HG03045 (cell line): ENCODE results near the gene POU2F1.

Experiments
- ATAC-seq: cut with Tn5 transposase; IDR thresholded peaks from one replicate; pipeline ENCODE4 v1.9.1; 2021; ENCODE audit warnings: mild to moderate bottlenecking, moderate library complexity; ENCODE audit not compliant: unreplicated experiment

The POU2F1 gene

GRCh38 chr1:167360120-167360519 is 139.4 kb downstream of the POU2F1 start:
- no peak for ATAC-seq

- no peak for ATAC-seq
These were observed 142.0 kb downstream of the POU2F1 start for GRCh38 chr1:167362638-167363037.

GRCh38 chr1:167364826-167365225 is 144.1 kb downstream of the POU2F1 start:
- no peak for ATAC-seq

GRCh38 chr1:167365360-167365759 is 144.7 kb downstream of the POU2F1 start:
- ATAC-seq, result no peak

GRCh38 chr1:167367705-167368104 is 147.0 kb downstream of the POU2F1 start:
- ATAC-seq, result no peak

- ATAC-seq, result no peak
These were observed 148.5 kb downstream of the POU2F1 start for GRCh38 chr1:167369175-167369574.

- ATAC-seq, result no peak
These were observed 149.2 kb downstream of the POU2F1 start for GRCh38 chr1:167369933-167370332.

GRCh38 chr1:167371030-167371429 is 150.3 kb downstream of the POU2F1 start:
- no peak for ATAC-seq

GRCh38 chr1:167373398-167373797 is 152.7 kb downstream of the POU2F1 start:
- no peak for ATAC-seq

GRCh38 chr1:167373986-167374385 is 153.3 kb downstream of the POU2F1 start:
- no peak for ATAC-seq

GRCh38 chr1:167375949-167376348 is 155.3 kb downstream of the POU2F1 start:
- no peak for ATAC-seq

GRCh38 chr1:167387251-167387910 is 166.7 kb downstream of the POU2F1 start:
- ATAC-seq, result no peak

- ATAC-seq, result no peak
These were observed 168.3 kb downstream of the POU2F1 start for GRCh38 chr1:167388976-167389375.

GRCh38 chr1:167392200-167392696 is 171.6 kb downstream of the POU2F1 start:
- ATAC-seq, result no peak

- no peak for ATAC-seq
These were observed 179.8 kb downstream of the POU2F1 start for GRCh38 chr1:167400359-167400953.

GRCh38 chr1:167401260-167401873 is 180.7 kb downstream of the POU2F1 start:
- no peak for ATAC-seq

GRCh38 chr1:167404161-167404888 is 183.6 kb downstream of the POU2F1 start:
- no peak for ATAC-seq

- ATAC-seq, result no peak
These were observed 184.2 kb downstream of the POU2F1 start for GRCh38 chr1:167404908-167405307.

- no peak for ATAC-seq
These were observed 187.7 kb downstream of the POU2F1 start for GRCh38 chr1:167408355-167408754.

- ATAC-seq, result no peak
These were observed 188.5 kb downstream of the POU2F1 start for GRCh38 chr1:167409183-167409582.

- no peak for ATAC-seq
These were observed 191.4 kb downstream of the POU2F1 start for GRCh38 chr1:167412072-167412471.
